Measurements from ENCODE around the gene FGD6. TPM values are rescaled to one million over a fixed set of nuclear protein-coding genes. Genes with fewer than 3 reads are reported as not detected.

FGD6 gene
- total RNA-seq, 1 donor from 2014 or later = 5.7 TPM

DNA sequence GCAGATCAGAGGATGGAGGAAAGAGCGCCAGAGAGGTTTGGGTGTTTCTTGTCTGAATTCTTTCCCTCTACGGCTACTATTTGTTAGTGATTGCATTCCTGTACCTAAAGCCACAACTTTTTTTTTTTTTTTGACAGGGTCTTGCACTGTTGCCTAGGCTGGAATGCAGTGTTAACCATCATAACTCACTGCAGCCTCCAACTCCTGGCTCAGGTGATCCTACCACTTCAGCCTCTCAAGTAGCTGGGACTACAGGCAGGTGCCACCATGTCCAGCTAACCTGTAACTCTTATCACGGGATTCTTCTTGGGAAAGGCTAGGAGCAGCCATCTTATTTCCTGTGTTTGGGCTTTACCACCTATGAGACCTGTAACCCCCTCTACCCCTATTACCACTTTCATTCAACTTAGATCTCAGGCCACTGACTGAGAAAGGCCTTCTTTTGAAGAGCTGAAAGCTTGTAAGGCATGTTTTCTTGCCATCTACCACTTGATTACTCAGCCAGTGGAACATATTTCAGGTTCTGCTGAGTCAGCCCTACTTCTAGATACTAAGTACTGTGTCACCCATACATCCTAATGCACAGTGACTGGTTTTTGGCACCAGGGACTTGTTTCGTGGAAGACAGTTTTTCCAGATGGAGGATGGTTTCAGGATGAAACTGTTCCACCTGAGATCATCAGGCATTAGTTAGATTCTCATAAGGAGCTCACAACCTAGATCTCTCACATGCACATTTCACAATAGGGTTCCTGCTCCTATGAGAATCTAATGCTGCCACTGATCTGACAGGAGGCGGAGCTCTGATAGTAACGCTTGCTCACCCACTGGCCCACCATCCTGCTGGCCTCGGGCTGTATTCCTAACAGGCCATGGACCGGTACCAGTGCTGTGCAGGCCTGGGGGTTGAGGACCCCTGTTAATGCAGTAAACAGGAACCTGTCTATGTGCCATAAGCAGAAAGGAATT is 7.2 kb upstream of the FGD6 start:
- Histone ChIP-seq H3K9me3 (ENCODE audit: control insufficient read depth in 3 of 3, low read length in 3 of 3) (no peaks in the 10 kb centered on the region), H3K27ac (ENCODE audit: low read depth, low read length) (no peak overlapping the region), H3K4me1 (ENCODE audit: control insufficient read depth in 3 of 3, insufficient read depth in 3 of 3, low read length in 3 of 3) (peaks cover 8 to 19% (median 14%) of the 10 kb centered on the region in 3 donors), H3K9ac (ENCODE audit: low read depth in 1 of 3, low read length in 3 of 3) (no peak overlapping the region), H3K27me3 (ENCODE audit: control insufficient read depth in 3 of 3, insufficient read depth in 3 of 3, low read length in 3 of 3) (no peaks in the 10 kb centered on the region), H3K36me3 (ENCODE audit: control insufficient read depth in 3 of 3, insufficient read depth in 3 of 3, low read length in 3 of 3) (peaks cover 0 to 5% (median 3%) of the 10 kb centered on the region in 3 donors), H3K4me3 (ENCODE audit: low read length in 3 of 3) (no peak overlapping the region)

DNA sequence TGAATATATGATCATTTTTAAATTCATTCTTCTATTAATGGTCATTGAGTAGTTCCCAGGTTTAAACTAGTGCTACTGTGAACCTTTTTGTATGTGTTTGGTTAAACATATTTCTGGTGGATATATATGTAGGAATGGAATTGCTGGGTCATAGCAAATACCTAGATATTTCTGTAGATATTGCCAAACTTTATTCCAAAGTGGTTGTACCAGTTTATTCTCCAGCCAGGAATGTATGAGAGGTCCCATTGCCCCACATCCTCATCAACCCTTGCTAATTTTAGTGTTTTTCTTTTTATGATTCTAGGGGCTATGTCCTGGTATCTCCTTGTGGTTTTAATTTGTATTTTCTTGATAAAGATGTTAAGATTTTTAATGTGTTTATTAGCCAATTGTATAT is 3.5 kb upstream of the FGD6 start:
- H3K27me3 ChIP-seq (ENCODE audit: control insufficient read depth in 3 of 3, insufficient read depth in 3 of 3, low read length in 3 of 3) = no peaks in the 10 kb centered on the region
- no peak overlapping the region for H3K9ac ChIP-seq (ENCODE audit: low read depth in 1 of 3, low read length in 3 of 3)
- H3K4me3 ChIP-seq (ENCODE audit: low read length in 3 of 3) = no peak overlapping the region
- H3K36me3 ChIP-seq (ENCODE audit: control insufficient read depth in 3 of 3, insufficient read depth in 3 of 3, low read length in 3 of 3) = peaks cover 0 to 5% (median 3%) of the 10 kb centered on the region in 3 donors
- no peaks in the 10 kb centered on the region for H3K9me3 ChIP-seq (ENCODE audit: control insufficient read depth in 3 of 3, low read length in 3 of 3)
- no peak overlapping the region for H3K27ac ChIP-seq (ENCODE audit: low read depth, low read length)
- H3K4me1 ChIP-seq (ENCODE audit: control insufficient read depth in 3 of 3, insufficient read depth in 3 of 3, low read length in 3 of 3) = peaks cover 15 to 23% (median 20%) of the 10 kb centered on the region in 3 donors

DNA sequence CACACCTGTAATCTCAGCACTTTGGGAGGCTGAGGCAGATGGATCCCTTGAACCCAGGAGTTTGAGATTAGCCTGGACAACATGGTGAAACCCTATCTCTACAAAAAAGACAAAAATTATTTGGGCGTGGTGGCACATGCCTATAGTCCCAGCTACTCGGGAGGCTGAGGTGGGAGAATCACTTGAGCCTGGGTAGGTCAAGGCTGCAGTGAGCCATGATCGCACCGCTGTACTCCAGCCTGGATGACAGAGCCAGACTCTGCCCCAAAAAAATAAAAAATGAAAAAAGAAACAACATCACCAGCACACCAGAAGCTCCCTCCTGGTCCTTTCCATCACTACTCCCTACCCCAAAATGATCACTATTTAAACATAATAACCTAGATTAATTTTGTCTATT is 2.9 kb upstream of the FGD6 start:
- no peak overlapping the region for H3K4me3 ChIP-seq (ENCODE audit: low read length in 3 of 3)
- H3K27me3 ChIP-seq (ENCODE audit: control insufficient read depth in 3 of 3, insufficient read depth in 3 of 3, low read length in 3 of 3) = no peaks in the 10 kb centered on the region
- H3K27ac ChIP-seq (ENCODE audit: low read depth, low read length) = no peak overlapping the region
- no peak overlapping the region for H3K9ac ChIP-seq (ENCODE audit: low read depth in 1 of 3, low read length in 3 of 3)
- peaks cover 0 to 5% (median 3%) of the 10 kb centered on the region in 3 donors for H3K36me3 ChIP-seq (ENCODE audit: control insufficient read depth in 3 of 3, insufficient read depth in 3 of 3, low read length in 3 of 3)
- H3K4me1 ChIP-seq (ENCODE audit: control insufficient read depth in 3 of 3, insufficient read depth in 3 of 3, low read length in 3 of 3) = peaks cover 15 to 23% (median 20%) of the 10 kb centered on the region in 3 donors
- H3K9me3 ChIP-seq (ENCODE audit: control insufficient read depth in 3 of 3, low read length in 3 of 3) = no peaks in the 10 kb centered on the region

DNA sequence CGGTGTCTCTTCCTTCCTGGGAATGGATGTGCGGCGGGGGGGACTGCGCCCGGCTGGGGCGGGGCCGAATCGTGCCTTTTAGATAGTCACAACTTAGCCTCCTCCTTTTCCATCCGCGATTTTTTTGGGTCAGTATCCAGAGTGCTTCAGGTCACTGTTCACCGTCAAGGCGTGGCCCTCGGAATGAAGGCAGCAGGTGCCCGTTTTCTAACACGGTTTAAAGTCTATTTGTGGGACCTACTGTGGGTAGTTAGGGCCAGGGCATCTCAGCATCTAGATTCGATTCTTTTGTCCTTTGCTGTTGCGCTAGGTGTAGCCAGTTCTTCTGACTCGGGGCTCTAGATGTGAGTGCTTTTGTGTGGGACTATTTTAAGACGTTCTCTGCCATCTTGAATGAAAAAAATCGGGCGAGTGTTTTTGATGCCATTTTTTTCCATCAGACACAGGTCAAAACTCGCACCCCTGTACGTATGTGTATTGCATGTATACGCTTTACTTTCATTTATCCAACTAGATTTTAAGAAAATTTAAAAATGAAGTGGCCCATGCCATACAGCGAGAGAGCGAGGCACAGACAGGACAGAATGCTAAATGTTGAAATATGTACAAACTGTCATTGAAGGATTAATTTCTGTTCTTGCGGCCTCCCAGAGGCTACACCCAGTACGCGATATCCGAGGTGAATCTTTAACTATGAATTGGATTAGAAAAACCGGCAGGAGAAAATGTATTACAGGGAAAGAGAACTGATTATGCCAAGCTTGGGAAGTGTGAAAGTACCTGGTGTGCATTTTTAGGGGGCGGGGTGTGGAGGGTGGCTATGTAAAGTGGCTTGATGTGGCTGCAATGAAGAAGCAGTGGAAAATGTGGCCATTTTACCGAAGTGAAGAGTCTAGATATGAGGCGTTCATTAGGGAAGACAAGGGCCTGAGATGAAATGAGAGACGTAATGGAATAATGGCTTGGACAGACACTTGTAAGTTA is 1.2 kb upstream of the FGD6 start:
- H3K4me1 ChIP-seq (ENCODE audit: control insufficient read depth in 3 of 3, insufficient read depth in 3 of 3, low read length in 3 of 3) = peaks cover 8 to 20% (median 12%) of the 10 kb centered on the region in 3 donors
- H3K4me3 ChIP-seq (ENCODE audit: low read length in 3 of 3) = peak overlapping the region; percentile 98
- H3K9me3 ChIP-seq (ENCODE audit: control insufficient read depth in 3 of 3, low read length in 3 of 3) = no peaks in the 10 kb centered on the region
- no peaks in the 10 kb centered on the region for H3K36me3 ChIP-seq (ENCODE audit: control insufficient read depth in 3 of 3, insufficient read depth in 3 of 3, low read length in 3 of 3)
- H3K27ac ChIP-seq (ENCODE audit: low read depth, low read length) = peak overlapping the region; percentile 99
- H3K9ac ChIP-seq (ENCODE audit: low read depth in 1 of 3, low read length in 3 of 3) = peak overlapping the region; percentile 94 to 97 (median 95)
- no peaks in the 10 kb centered on the region for H3K27me3 ChIP-seq (ENCODE audit: control insufficient read depth in 3 of 3, insufficient read depth in 3 of 3, low read length in 3 of 3)

DNA sequence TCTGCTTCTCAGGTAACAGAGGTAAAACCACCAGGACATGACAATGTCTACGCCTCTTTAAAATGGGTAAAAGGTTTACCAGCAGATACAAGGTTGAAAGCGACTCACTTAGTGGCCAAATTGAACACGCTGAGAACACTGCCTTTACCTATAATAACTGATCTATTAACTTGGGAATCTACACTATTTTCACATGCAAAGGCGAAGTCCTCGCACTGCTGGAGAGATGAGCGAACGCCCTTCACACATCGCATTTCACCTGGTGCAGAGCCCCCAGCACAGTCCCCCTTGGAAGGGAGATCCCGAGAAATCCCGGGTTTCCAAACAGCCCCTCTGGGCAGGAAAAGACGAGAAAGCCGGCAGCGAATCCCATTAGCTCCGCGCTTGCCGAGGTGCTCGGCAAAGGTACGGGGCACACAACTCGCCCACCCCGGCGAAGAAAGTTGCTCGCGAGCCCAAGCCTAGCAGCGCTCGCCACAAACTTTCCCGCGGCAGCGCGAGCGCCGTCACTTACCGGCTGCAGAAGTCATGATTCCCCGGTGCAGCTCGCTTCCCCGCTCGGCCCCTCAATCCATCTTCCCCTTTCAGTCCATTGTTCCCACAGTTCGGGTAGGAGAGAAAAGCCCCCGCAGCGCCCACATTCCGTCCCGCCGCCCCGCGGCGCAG is 423 bp downstream of the FGD6 start:
- Histone ChIP-seq H3K4me1 (ENCODE audit: control insufficient read depth in 3 of 3, insufficient read depth in 3 of 3, low read length in 3 of 3) (peaks cover 8 to 20% (median 12%) of the 10 kb centered on the region in 3 donors), H3K9ac (ENCODE audit: low read depth in 1 of 3, low read length in 3 of 3) (peak overlapping the region; percentile 89 to 92 (median 91)), H3K4me3 (ENCODE audit: low read length in 3 of 3) (peak overlapping the region; percentile 88 to 96 (median 91)), H3K27ac (ENCODE audit: low read depth, low read length) (peak overlapping the region; percentile 99), H3K36me3 (ENCODE audit: control insufficient read depth in 3 of 3, insufficient read depth in 3 of 3, low read length in 3 of 3) (no peaks in the 10 kb centered on the region), H3K9me3 (ENCODE audit: control insufficient read depth in 3 of 3, low read length in 3 of 3) (no peaks in the 10 kb centered on the region), H3K27me3 (ENCODE audit: control insufficient read depth in 3 of 3, insufficient read depth in 3 of 3, low read length in 3 of 3) (no peaks in the 10 kb centered on the region)

DNA sequence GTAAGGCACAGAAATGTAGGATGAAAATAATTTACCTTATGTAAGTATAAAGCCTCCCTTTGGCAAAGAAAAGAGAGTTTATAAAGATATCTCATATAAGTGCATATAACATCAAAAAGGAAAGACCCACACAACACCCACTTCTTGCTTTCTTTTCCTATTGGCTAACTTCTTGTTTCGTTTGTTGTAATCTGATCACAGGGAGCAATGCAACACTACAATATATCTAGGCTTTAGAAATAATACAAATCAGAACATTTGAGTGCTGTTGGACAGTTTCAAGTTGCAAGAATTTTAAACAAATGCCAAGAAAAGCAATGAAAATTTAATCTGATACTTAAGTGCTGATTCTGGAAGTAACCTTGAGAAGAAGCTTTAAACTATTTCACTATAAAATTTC is 1.3 kb downstream of the FGD6 start:
- Histone ChIP-seq H3K9ac (ENCODE audit: low read depth in 1 of 3, low read length in 3 of 3) (peak overlapping the region in 1 of 3 donors; percentile 92), H3K4me3 (ENCODE audit: low read length in 3 of 3) (peak overlapping the region; percentile 12 to 96 (median 91)), H3K4me1 (ENCODE audit: control insufficient read depth in 3 of 3, insufficient read depth in 3 of 3, low read length in 3 of 3) (peaks cover 8 to 17% (median 12%) of the 10 kb centered on the region in 3 donors), H3K36me3 (ENCODE audit: control insufficient read depth in 3 of 3, insufficient read depth in 3 of 3, low read length in 3 of 3) (no peaks in the 10 kb centered on the region), H3K27me3 (ENCODE audit: control insufficient read depth in 3 of 3, insufficient read depth in 3 of 3, low read length in 3 of 3) (no peaks in the 10 kb centered on the region), H3K9me3 (ENCODE audit: control insufficient read depth in 3 of 3, low read length in 3 of 3) (no peaks in the 10 kb centered on the region), H3K27ac (ENCODE audit: low read depth, low read length) (no peak overlapping the region)

DNA sequence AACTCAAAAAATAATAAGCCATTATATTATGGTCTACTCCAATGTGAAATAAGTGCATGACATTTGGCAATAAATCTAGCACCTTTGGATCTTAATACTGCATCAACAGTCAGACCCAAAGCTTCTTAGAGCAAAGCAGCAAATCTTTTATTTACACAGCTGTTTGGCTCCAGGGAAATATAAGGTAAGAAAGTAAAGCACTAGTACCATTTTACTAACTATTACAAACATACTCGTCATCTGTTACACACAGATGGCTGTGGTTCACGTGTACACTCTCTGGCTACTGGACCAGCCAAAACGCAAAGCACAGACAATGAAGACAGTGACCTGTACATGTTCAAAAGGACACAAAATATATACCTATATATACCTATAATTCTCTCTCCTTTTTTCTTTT is 2.8 kb downstream of the FGD6 start:
- no peak overlapping the region for H3K27ac ChIP-seq (ENCODE audit: low read depth, low read length)
- peaks cover under 1 to 17% (median 6%) of the 10 kb centered on the region in 3 donors for H3K4me1 ChIP-seq (ENCODE audit: control insufficient read depth in 3 of 3, insufficient read depth in 3 of 3, low read length in 3 of 3)
- no peak overlapping the region for H3K4me3 ChIP-seq (ENCODE audit: low read length in 3 of 3)
- H3K9me3 ChIP-seq (ENCODE audit: control insufficient read depth in 3 of 3, low read length in 3 of 3) = no peaks in the 10 kb centered on the region
- no peak overlapping the region for H3K9ac ChIP-seq (ENCODE audit: low read depth in 1 of 3, low read length in 3 of 3)
- H3K27me3 ChIP-seq (ENCODE audit: control insufficient read depth in 3 of 3, insufficient read depth in 3 of 3, low read length in 3 of 3) = no peaks in the 10 kb centered on the region
- H3K36me3 ChIP-seq (ENCODE audit: control insufficient read depth in 3 of 3, insufficient read depth in 3 of 3, low read length in 3 of 3) = no peaks in the 10 kb centered on the region

DNA sequence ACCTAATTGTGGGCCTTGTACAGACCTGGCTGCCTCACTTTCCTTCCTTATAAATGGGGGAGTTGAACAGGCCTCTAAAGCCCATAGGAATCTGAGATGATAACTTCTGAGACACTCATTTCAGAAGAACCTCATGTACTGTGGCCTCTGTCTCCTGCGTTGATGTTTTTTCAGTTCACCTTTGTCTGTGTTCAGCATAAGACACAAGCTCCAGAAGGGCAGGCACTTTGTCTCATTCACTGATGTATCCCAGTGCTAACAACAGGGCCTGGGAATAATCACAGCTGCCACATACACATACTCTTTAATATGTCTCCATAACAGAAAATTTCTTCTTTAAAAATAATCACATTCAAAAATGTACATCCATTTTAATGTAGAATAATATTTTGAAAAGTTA is 3.3 kb downstream of the FGD6 start:
- H3K4me1 ChIP-seq (ENCODE audit: control insufficient read depth in 3 of 3, insufficient read depth in 3 of 3, low read length in 3 of 3) = peaks cover 0 to 14% (median 6%) of the 10 kb centered on the region in 3 donors
- no peaks in the 10 kb centered on the region for H3K36me3 ChIP-seq (ENCODE audit: control insufficient read depth in 3 of 3, insufficient read depth in 3 of 3, low read length in 3 of 3)
- no peak overlapping the region for H3K4me3 ChIP-seq (ENCODE audit: low read length in 3 of 3)
- H3K27me3 ChIP-seq (ENCODE audit: control insufficient read depth in 3 of 3, insufficient read depth in 3 of 3, low read length in 3 of 3) = no peaks in the 10 kb centered on the region
- H3K27ac ChIP-seq (ENCODE audit: low read depth, low read length) = no peak overlapping the region
- no peaks in the 10 kb centered on the region for H3K9me3 ChIP-seq (ENCODE audit: control insufficient read depth in 3 of 3, low read length in 3 of 3)
- H3K9ac ChIP-seq (ENCODE audit: low read depth in 1 of 3, low read length in 3 of 3) = no peak overlapping the region

DNA sequence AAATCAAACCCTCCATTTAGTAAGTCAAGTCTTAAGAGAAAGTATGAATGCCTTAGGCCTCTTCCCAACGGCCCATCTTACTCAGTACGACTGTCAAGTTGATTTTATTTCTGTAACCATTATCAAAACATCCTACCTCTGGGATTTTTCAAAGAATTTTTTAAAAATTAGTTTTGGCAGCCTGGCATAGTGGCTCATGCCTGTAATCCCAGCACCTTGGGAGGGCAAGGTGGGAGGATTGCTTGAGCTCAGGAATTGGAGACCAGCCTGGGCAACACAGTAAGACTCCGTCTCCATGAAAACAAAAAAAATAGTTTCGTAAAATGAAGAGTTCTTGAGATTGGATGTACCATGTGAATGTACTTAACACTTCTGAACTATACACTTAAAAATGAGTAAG is 4.1 kb downstream of the FGD6 start:
- Histone ChIP-seq H3K27me3 (ENCODE audit: control insufficient read depth in 3 of 3, insufficient read depth in 3 of 3, low read length in 3 of 3) (no peaks in the 10 kb centered on the region), H3K9me3 (ENCODE audit: control insufficient read depth in 3 of 3, low read length in 3 of 3) (no peaks in the 10 kb centered on the region), H3K36me3 (ENCODE audit: control insufficient read depth in 3 of 3, insufficient read depth in 3 of 3, low read length in 3 of 3) (no peaks in the 10 kb centered on the region), H3K4me3 (ENCODE audit: low read length in 3 of 3) (no peak overlapping the region), H3K27ac (ENCODE audit: low read depth, low read length) (no peak overlapping the region), H3K9ac (ENCODE audit: low read depth in 1 of 3, low read length in 3 of 3) (no peak overlapping the region), H3K4me1 (ENCODE audit: control insufficient read depth in 3 of 3, insufficient read depth in 3 of 3, low read length in 3 of 3) (peaks cover 0 to 10% (median 6%) of the 10 kb centered on the region in 3 donors)

All from skeletal muscle tissue (tissue), 4 donors.